HepG2 (cell line): ENCODE results near the gene CA9. TPM values are rescaled to one million over a fixed set of nuclear protein-coding genes. Genes with fewer than 3 reads are reported as not detected.

Experiments used
- ASH2L ChIP-seq: fragments of 300-600, 200-600 bp; sonication (generic); IDR thresholded peaks from 2 replicates; pipeline ENCODE4 v1.7.0; 2017; ENCODE audit warnings: low read depth, mild to moderate bottlenecking, moderate library complexity, mixed read lengths, low read length; ENCODE audit not compliant: insufficient read length
- CBX1 ChIP-seq: IDR thresholded peaks from one replicate; pipeline ENCODE4 v1.6.1; 2016; ENCODE audit warnings: antibody characterized with exemption, low read depth
- CEBPB ChIP-seq: IDR thresholded peaks from 2 replicates; pipeline ENCODE4 v1.6.1; 2011; ENCODE audit warnings: low read depth, low read length, improper control_type of control experiment, borderline replicate concordance
- CREBL2 ChIP-seq: sonication (generic); formaldehyde crosslinking; IDR thresholded peaks from 2 replicates; pipeline ENCODE4 v1.8.1; 2023; ENCODE audit warnings: missing genetic modification reagents, mild to moderate bottlenecking, borderline replicate concordance
- CREM ChIP-seq, 2 experiments: sonication (generic) in 1 of 2; formaldehyde crosslinking in 1 of 2; IDR thresholded peaks; 2 replicates each; pipeline versions ENCODE4 v1.4.0 to v1.6.1; 2016 to 2020; ENCODE audit warnings: antibody characterized with exemption in 1 of 2, mild to moderate bottlenecking in 1 of 2, missing genetic modification reagents in 1 of 2
- FOXA1 ChIP-seq, 2 experiments: fragments of 450-650 bp in 1 of 2; sonication (generic) in 1 of 2; formaldehyde crosslinking in 1 of 2; IDR thresholded peaks; 2 replicates each; pipeline versions ENCODE4 v1.4.0 to v1.6.1; 2016 to 2020; ENCODE audit warnings: missing genetic modification reagents in 1 of 2
- FOXC1 ChIP-seq: sonication (generic); formaldehyde crosslinking; IDR thresholded peaks from 2 replicates; pipeline ENCODE4 v1.8.0; 2022; ENCODE audit warnings: mild to moderate bottlenecking, missing genetic modification reagents, borderline replicate concordance
- HNRNPH1 ChIP-seq: fragments of 200-400 bp; formaldehyde crosslinking; optimal IDR thresholded peaks from 2 replicates; pipeline ENCODE3; 2017; ENCODE audit warnings: mild to moderate bottlenecking, low read depth, low read length
- JUND ChIP-seq: sonication (generic); formaldehyde crosslinking; IDR thresholded peaks from 2 replicates; pipeline ENCODE4 v1.8.0; 2022; ENCODE audit warnings: mild to moderate bottlenecking, missing genetic modification reagents
- MTF2 ChIP-seq: sonication (generic); formaldehyde crosslinking; IDR thresholded peaks from 2 replicates; pipeline ENCODE4 v1.5.0; 2020; ENCODE audit warnings: missing genetic modification reagents, borderline replicate concordance
- MZF1 ChIP-seq: sonication (generic); formaldehyde crosslinking; IDR thresholded peaks from 2 replicates; pipeline ENCODE4 v1.8.1; 2023; ENCODE audit warnings: mild to moderate bottlenecking, missing genetic modification reagents, borderline replicate concordance
- NFKB2 ChIP-seq: sonication (generic); formaldehyde crosslinking; IDR thresholded peaks from 2 replicates; pipeline ENCODE4 v1.4.0; 2020; ENCODE audit warnings: missing genetic modification reagents, borderline replicate concordance
- NR2F6 ChIP-seq, 2 experiments: IDR thresholded peaks; 2 replicates each; pipeline ENCODE4 v1.6.1; 2016; ENCODE audit warnings: antibody characterized with exemption in 1 of 2, mild to moderate bottlenecking in 1 of 2
- POLR2G ChIP-seq: fragments of 200-400 bp; formaldehyde crosslinking; IDR thresholded peaks from 2 replicates; pipeline ENCODE4 v1.6.1; 2018; ENCODE audit warnings: mild to moderate bottlenecking, low read depth, low read length, moderate library complexity
- SOX13 ChIP-seq, 3 experiments: fragments of 450-650 bp in 1 of 3; sonication (generic) in 1 of 3; formaldehyde crosslinking in 1 of 3; IDR thresholded peaks in 2 of 3; conservative IDR thresholded peaks in 1 of 3; 2 replicates each; pipeline versions ENCODE4 v1.5.0 to v1.6.1; 2016 to 2020; ENCODE audit warnings: antibody characterized with exemption in 1 of 3, mild to moderate bottlenecking in 1 of 3, missing compliant biosample characterization in 1 of 3, missing genetic modification reagents in 1 of 3, moderate library complexity in 1 of 3
- SRF ChIP-seq: IDR thresholded peaks from 2 replicates; pipeline ENCODE4 v1.6.1; 2011; ENCODE audit warnings: mild to moderate bottlenecking, low read depth, low read length, moderate library complexity
- TEAD3 ChIP-seq: optimal IDR thresholded peaks from 2 replicates; pipeline ENCODE3; 2016; ENCODE audit warnings: borderline replicate concordance
- XRCC5 ChIP-seq: fragments of 200-400 bp; formaldehyde crosslinking; optimal IDR thresholded peaks from 2 replicates; pipeline ENCODE3; 2017; ENCODE audit warnings: mild to moderate bottlenecking, low read length
- ZC3H13 ChIP-seq: sonication (generic); formaldehyde crosslinking; IDR thresholded peaks from 2 replicates; pipeline ENCODE4 v1.8.1; 2023; ENCODE audit warnings: mild to moderate bottlenecking, missing genetic modification reagents, moderate library complexity
- ZNF20 ChIP-seq: sonication (generic); formaldehyde crosslinking; IDR thresholded peaks from 2 replicates; pipeline ENCODE4 v1.4.0; 2020; ENCODE audit warnings: mild to moderate bottlenecking, moderate library complexity, missing genetic modification reagents
- ZNF225 ChIP-seq: sonication (generic); formaldehyde crosslinking; IDR thresholded peaks from 2 replicates; pipeline ENCODE4 v1.4.0; 2020; ENCODE audit warnings: mild to moderate bottlenecking, missing genetic modification reagents
- ZNF367 ChIP-seq: sonication (generic); formaldehyde crosslinking; IDR thresholded peaks from 2 replicates; pipeline ENCODE4 v1.4.0; 2020; ENCODE audit warnings: missing genetic modification reagents, borderline replicate concordance
- ZNF556 ChIP-seq: sonication (generic); formaldehyde crosslinking; IDR thresholded peaks from 2 replicates; pipeline ENCODE4 v1.4.0; 2020; ENCODE audit warnings: mild to moderate bottlenecking, missing genetic modification reagents, borderline replicate concordance
- ZNF589 ChIP-seq: sonication (generic); formaldehyde crosslinking; conservative IDR thresholded peaks from 2 replicates; pipeline ENCODE4 v1.8.0; 2022; ENCODE audit warnings: mild to moderate bottlenecking, moderate library complexity, missing genetic modification reagents
- ZNF773 ChIP-seq: sonication (generic); formaldehyde crosslinking; IDR thresholded peaks from 2 replicates; pipeline ENCODE4 v1.4.0; 2020; ENCODE audit warnings: missing genetic modification reagents, borderline replicate concordance
- polyA plus RNA-seq, 8 experiments: library from polyadenylated mRNA; depleted of rRNA in 3 of 8; stranded (reverse) in 7 of 8; unstranded in 1 of 8; fragments of >200 nt; fragmentation: Illumina TruSeq in 4 of 8; extraction: Trizol in 4 of 8; gene quantifications; 2 replicates each; pipeline versions ENCODE4 v1.2.1 to v1.2.3, GENCODE V29; 2011 to 2016; ENCODE audit warnings: low read depth in 4 of 8, missing spikeins in 1 of 8, mixed read lengths in 1 of 8; ENCODE audit not compliant: insufficient read depth in 1 of 8
- total RNA-seq, 5 experiments: library from RNA; depleted of rRNA; stranded (reverse); fragments of >200 nt; fragmentation: Illumina TruSeq; extraction: Trizol; gene quantifications; 2 replicates each; pipeline ENCODE4 v1.2.3, GENCODE V29; 2016; ENCODE audit warnings: low read depth in 1 of 5
- TF ChIP-seq, protein P1 (sequence below): sonication (generic); formaldehyde crosslinking; IDR thresholded peaks from 2 replicates; pipeline ENCODE4 v1.4.0; 2020; ENCODE audit warnings: missing genetic modification reagents
- TF ChIP-seq, protein P2 (sequence below): sonication (generic); formaldehyde crosslinking; IDR thresholded peaks from 2 replicates; pipeline ENCODE4 v1.4.0; 2020; ENCODE audit warnings: mild to moderate bottlenecking, missing genetic modification reagents

CA9 gene
- total and polyA plus RNA-seq, 2 of the 13 experiments (the other 11 are each of a cell fraction or from before 2014, with no cell fraction given): 0.13 to 152 TPM

DNA sequence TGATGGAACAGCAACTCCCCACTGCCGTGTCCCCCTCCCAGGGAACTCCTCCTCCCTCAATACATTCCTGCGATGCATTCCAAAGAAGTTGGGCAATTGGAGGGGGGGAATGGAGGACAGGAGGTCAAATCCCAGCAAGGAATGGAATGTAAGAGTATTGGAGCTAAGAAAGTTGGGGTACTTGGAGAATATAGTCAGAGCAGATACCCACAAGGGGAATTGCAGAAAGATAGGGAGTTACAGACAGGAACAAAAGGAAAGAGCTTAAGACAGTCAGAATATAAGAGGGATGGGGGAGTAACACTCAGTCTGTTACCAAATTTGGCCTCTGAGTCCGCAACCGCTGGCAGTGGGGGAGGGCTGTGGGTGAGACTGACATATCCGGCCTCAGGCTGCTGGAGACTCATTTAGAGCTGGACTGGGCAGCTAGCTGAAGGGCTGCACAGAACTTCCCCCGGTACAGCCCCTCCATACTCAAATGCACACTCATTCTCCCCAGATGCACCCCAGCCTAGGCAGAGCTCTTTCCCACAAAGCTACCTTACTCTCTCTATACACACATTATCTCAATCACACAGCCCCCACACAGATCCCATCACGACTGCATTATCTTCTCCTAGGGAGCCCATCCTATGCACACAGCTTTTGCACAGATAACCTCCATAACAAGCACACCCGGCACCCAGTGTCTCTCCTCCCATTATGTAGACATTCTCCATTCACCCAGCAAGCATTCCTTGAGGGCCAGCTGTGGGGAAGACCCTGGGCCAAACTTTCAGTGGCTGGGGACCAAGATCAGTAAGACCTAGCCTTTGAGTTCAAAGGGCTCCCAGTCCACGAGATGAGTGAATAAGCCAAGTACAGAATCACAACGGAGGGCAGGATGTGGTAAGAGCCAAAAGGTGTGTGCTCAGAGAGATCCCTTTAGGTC, 54.6 kb downstream of the CA9 start (continued):
- no peak for TF ChIP-seq FOXC1 (CRISPR knock-in tag)
- TF ChIP-seq ZC3H13 (CRISPR knock-in tag): no peak
- 0 out of 2 replicates have a peak, but pooled peaks have one; percentile 44 for TF ChIP-seq POLR2G
- TF ChIP-seq TEAD3 (CRISPR knock-in tag): peak; percentile 99
- TF ChIP-seq ASH2L: peak; percentile 21
- peak; percentile 81 for TF ChIP-seq CEBPB
- no peak for TF ChIP-seq ZNF20 (CRISPR knock-in tag)
- no peak for TF ChIP-seq FOXA1 (IDR thresholded peaks at IDR 0.05)
- no peak for TF ChIP-seq FOXA1 (CRISPR knock-in tag; IDR thresholded peaks at IDR 0.05)
- peak; percentile 77 for TF ChIP-seq SRF
- TF ChIP-seq, protein P1, sequence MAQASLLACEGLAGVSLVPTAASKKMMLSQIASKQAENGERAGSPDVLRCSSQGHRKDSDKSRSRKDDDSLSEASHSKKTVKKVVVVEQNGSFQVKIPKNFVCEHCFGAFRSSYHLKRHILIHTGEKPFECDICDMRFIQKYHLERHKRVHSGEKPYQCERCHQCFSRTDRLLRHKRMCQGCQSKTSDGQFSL (CRISPR knock-in tag): peak; percentile 95
- no peak; the same call in 1 of the 2 replicates for TF ChIP-seq CREM (IDR thresholded peaks at IDR 0.05)
- TF ChIP-seq CREM (CRISPR knock-in tag; IDR thresholded peaks at IDR 0.05): no peak
- peak; percentile 40 for TF ChIP-seq XRCC5
- no peak for TF ChIP-seq ZNF556 (CRISPR knock-in tag)
- no peak for TF ChIP-seq NFKB2
- no peak for TF ChIP-seq MZF1
- peak; percentile 79 for TF ChIP-seq NR2F6 (IDR thresholded peaks at IDR 0.05)
- peak; percentile 60 for TF ChIP-seq NR2F6 (CRISPR knock-in tag; IDR thresholded peaks at IDR 0.05)
- no peak for TF ChIP-seq ZNF589 (CRISPR knock-in tag)
- TF ChIP-seq CREBL2 (CRISPR knock-in tag): no peak
- no peak for TF ChIP-seq ZNF225
- TF ChIP-seq ZNF773 (CRISPR knock-in tag): no peak
- TF ChIP-seq HNRNPH1: no peak
- TF ChIP-seq CBX1: no peak
- TF ChIP-seq MTF2 (CRISPR knock-in tag): no peak
- peak; percentile 35; the same call in 1 of the 2 replicates for TF ChIP-seq SOX13 (IDR thresholded peaks at IDR 0.05)
- TF ChIP-seq SOX13 (CRISPR knock-in tag; conservative IDR thresholded peaks at IDR 0.05 in 1 of 2, IDR thresholded peaks at IDR 0.05 in 1 of 2): peak in 1 of 2 experiments; percentile 88; a peak in 2 of 4 replicates
- TF ChIP-seq, protein P2, sequence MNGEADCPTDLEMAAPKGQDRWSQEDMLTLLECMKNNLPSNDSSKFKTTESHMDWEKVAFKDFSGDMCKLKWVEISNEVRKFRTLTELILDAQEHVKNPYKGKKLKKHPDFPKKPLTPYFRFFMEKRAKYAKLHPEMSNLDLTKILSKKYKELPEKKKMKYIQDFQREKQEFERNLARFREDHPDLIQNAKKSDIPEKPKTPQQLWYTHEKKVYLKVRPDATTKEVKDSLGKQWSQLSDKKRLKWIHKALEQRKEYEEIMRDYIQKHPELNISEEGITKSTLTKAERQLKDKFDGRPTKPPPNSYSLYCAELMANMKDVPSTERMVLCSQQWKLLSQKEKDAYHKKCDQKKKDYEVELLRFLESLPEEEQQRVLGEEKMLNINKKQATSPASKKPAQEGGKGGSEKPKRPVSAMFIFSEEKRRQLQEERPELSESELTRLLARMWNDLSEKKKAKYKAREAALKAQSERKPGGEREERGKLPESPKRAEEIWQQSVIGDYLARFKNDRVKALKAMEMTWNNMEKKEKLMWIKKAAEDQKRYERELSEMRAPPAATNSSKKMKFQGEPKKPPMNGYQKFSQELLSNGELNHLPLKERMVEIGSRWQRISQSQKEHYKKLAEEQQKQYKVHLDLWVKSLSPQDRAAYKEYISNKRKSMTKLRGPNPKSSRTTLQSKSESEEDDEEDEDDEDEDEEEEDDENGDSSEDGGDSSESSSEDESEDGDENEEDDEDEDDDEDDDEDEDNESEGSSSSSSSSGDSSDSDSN (CRISPR knock-in tag): 0 out of 2 replicates have a peak, but pooled peaks have one; percentile 31
- TF ChIP-seq ZNF367: no peak
- TF ChIP-seq JUND (CRISPR knock-in tag): no peak
